Retinal pigment epithelial cell (primary cell): Measurements from ENCODE around the gene NUP62.

ENCODE experiments used
- DNase-seq: peaks from one replicate; pipeline ENCODE4 v3.0.0-alpha.2; 2010; ENCODE audit warnings: low read depth
- H3K4me3 ChIP-seq: 2 replicates; pipeline ENCODE4 v1.5.1; 2011; ENCODE audit warnings: mild to moderate bottlenecking, low read length, control low read depth, moderate library complexity
- CTCF ChIP-seq: conservative IDR thresholded peaks from 2 replicates; pipeline ENCODE4 v1.5.1; 2011; ENCODE audit warnings: low read depth, low read length, control low read depth, inconsistent platforms

NUP62 gene

GRCh38 chr19:49923055-49924003 lies 6.0 kb downstream of the NUP62 start:
- no peak for TF ChIP-seq CTCF
- no peak overlapping the region for H3K4me3 ChIP-seq
- no peak for DNase-seq

GRCh38 chr19:49921871-49922795 lies 7.2 kb downstream of the NUP62 start:
- H3K4me3 ChIP-seq = no peak overlapping the region
- no peak for TF ChIP-seq CTCF
- DNase-seq = no peak

- no peak overlapping the region for H3K4me3 ChIP-seq
- DNase-seq = no peak
- no peak for TF ChIP-seq CTCF
Observed at GRCh38 chr19:49920624-49921363, 8.5 kb downstream of the NUP62 start.

- no peak overlapping the region for H3K4me3 ChIP-seq
Observed at GRCh38 chr19:49918089-49918488, 11.2 kb downstream of the NUP62 start.

GRCh38 chr19:49916839-49917733 lies 12.2 kb downstream of the NUP62 start:
- no peak overlapping the region for H3K4me3 ChIP-seq
- TF ChIP-seq CTCF = peak; percentile 45
- no peak for DNase-seq

More at GRCh38 chr19:49918089-49918488, 11.2 kb downstream of the NUP62 start:
- no peak for TF ChIP-seq CTCF
- DNase-seq = no peak

- TF ChIP-seq CTCF = no peak
- no peak overlapping the region for H3K4me3 ChIP-seq
- no peak for DNase-seq
Observed at GRCh38 chr19:49915271-49915670, 14.0 kb downstream of the NUP62 start.
